CD4-positive, alpha-beta T cell (primary cell): ENCODE results near the gene ATP8A2. TPM values are rescaled to one million over a fixed set of nuclear protein-coding genes. Genes with fewer than 3 reads are reported as not detected.

ENCODE experiments used
- ATAC-seq: fragments of 200-7000 bp; cut with Tn5 transposase; one replicate; pipeline ENCODE4 v1.10.0; 2022; ENCODE audit warnings: mild to moderate bottlenecking; ENCODE audit not compliant: poor library complexity
- CTCF ChIA-PET: fragments of 350-600 bp; sonication (Branson Sonifier 250); formaldehyde crosslinking; loops from one replicate; lab custom pipeline; 2021; ENCODE audit warnings: antibody characterized with exemption, inconsistent platforms; lab: Charles Lee
- POLR2A ChIA-PET: fragments of 350-600 bp; sonication (Branson Sonifier 250); formaldehyde crosslinking; loops from one replicate; lab custom pipeline; 2021; ENCODE audit warnings: antibody characterized with exemption, inconsistent platforms; lab: Charles Lee
- DNase-seq, 14 experiments: peaks; one replicate each; pipeline ENCODE4 v3.0.0-alpha.2; 2013 to 2020; ENCODE audit warnings: mixed read lengths in 2 of 14
- H3K27ac ChIP-seq, 2 donors: one replicate each; pipeline versions ENCODE4 v1.5.1 to v1.7.0; 2013; ENCODE audit warnings: low read length in 2 of 2, low read depth in 1 of 2, mild to moderate bottlenecking in 1 of 2
- H3K27me3 ChIP-seq, 2 experiments: 1 replicate in 1 of 2; 2 replicates in 1 of 2; pipeline versions ENCODE4 v1.6.1 to v1.7.0; 2013; ENCODE audit warnings: low read length in 2 of 2, control low read depth in 1 of 2, mild to moderate bottlenecking in 1 of 2, moderate library complexity in 1 of 2; ENCODE audit not compliant: insufficient read depth in 2 of 2, control insufficient read depth in 1 of 2
- H3K36me3 ChIP-seq: one replicate; pipeline ENCODE4 v1.6.1; 2013; ENCODE audit warnings: low read length, control low read depth; ENCODE audit not compliant: insufficient read depth
- H3K4me1 ChIP-seq: one replicate; pipeline ENCODE4 v1.6.1; 2013; ENCODE audit warnings: low read length, control low read depth; ENCODE audit not compliant: insufficient read depth
- H3K4me3 ChIP-seq: one replicate; pipeline ENCODE4 v1.5.1; 2013; ENCODE audit warnings: mild to moderate bottlenecking, low read length, moderate library complexity
- H3K9me3 ChIP-seq, 2 experiments: 1 replicate in 1 of 2; 2 replicates in 1 of 2; pipeline versions ENCODE4 v1.6.1 to v1.7.0; 2013; ENCODE audit warnings: low read length in 2 of 2, mild to moderate bottlenecking in 2 of 2, control low read depth in 1 of 2, moderate library complexity in 1 of 2; ENCODE audit not compliant: control insufficient read depth in 1 of 2, insufficient read depth in 1 of 2
- H3K27ac Mint-ChIP-seq: one replicate; pipeline ENCODE4 v1.8.0; 2020; ENCODE audit warnings: mixed read lengths
- H3K27me3 Mint-ChIP-seq: one replicate; pipeline ENCODE4 v1.8.0; 2021; ENCODE audit warnings: mixed read lengths
- H3K36me3 Mint-ChIP-seq: one replicate; pipeline ENCODE4 v1.8.0; 2021; ENCODE audit warnings: low read depth, mixed read lengths
- H3K4me1 Mint-ChIP-seq: one replicate; pipeline ENCODE4 v1.8.0; 2021; ENCODE audit warnings: low read depth, mixed read lengths
- H3K4me3 Mint-ChIP-seq: one replicate; pipeline ENCODE4 v1.8.0; 2020; ENCODE audit warnings: mild to moderate bottlenecking, mixed read lengths
- H3K9me3 Mint-ChIP-seq: one replicate; pipeline ENCODE4 v1.8.0; 2020; ENCODE audit warnings: mixed read lengths
- intact Hi-C, 2 experiments: fragments of 100-400 bp; cut with DNase I in 1 of 2; cut with micrococcal nuclease in 1 of 2; formaldehyde crosslinking; loops; one replicate each; pipeline versions ENCODE4 v1.15.1 to v1.9.0; 2023 to 2025; cut with DNase I, micrococcal nuclease
- total RNA-seq, 174 experiments: library from RNA in 2 of 174; stranded (reverse) in 2 of 174; gene quantifications; one replicate each; pipeline ENCODE4 v1.2.3 and lab custom pipeline; 2021 to 2026
- TF ChIP-seq, protein P1 (sequence below): fragments of 200-600 bp; IDR thresholded peaks from one replicate; pipeline ENCODE4 v1.8.0; 2022; ENCODE audit warnings: antibody characterized with exemption, mild to moderate bottlenecking

The ATP8A2 gene
- total RNA-seq, 2 experiments from 2014 or later: 0.22 to 0.36 TPM

DNA sequence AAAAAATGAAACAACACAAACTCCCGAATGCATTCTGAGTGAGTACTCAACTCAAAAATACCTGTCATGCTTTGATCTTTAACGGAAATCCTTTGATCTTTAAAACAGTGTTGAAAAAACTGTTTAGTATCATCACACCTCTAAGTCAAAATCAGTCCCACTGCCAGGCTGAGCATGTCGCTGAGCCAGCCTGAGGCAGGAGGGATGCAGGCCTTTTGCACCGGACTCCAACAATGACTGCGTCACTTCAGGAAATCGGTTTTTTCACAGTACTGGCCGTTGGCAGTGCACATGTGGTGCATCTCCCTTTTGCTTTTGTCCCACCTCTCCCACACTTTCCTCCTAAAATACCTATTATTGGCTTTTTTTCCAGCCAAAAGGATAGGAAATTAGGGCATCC lies 601.8 kb downstream of the ATP8A2 start:
- CTCF ChIA-PET: no interaction called here
- H3K27ac ChIP-seq: peak overlapping the region in 1 of 2 donors; percentile 32
- no peaks in the 10 kb centered on the region for H3K36me3 Mint-ChIP-seq

DNA sequence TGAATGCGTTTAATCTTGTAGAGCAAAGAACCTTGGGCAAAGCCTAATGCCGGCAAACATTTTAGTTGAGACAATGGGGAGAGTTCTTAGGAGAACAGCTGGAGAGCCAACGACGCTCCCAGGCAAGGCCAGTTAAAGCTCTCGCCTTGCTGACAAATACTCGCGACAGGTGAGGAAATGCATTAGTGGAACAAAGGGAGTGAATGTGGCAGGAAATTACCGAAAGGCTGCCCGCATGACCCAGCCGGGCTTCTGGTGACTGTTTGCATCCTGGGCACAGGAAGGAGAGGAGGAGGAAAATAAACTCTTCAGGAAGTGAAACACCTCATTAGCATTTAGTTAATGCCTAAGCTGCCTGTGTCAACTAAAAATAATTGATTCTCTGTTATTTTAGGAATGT lies 605.4 kb downstream of the ATP8A2 start:
- ATAC-seq: no peak
- CTCF ChIA-PET: no interaction called here
- intact Hi-C loops: no loop called here

More for the DNA sequence above, 601.8 kb downstream of the ATP8A2 start:
- H3K27ac Mint-ChIP-seq: peak overlapping the region; percentile 70
- ATAC-seq (peak; percentile 54), DNase-seq (peak in 8 of 14 experiments; percentile 13 to 64 (median 36))
- peaks cover 8% of the 10 kb centered on the region for H3K27me3 Mint-ChIP-seq
- H3K4me3 Mint-ChIP-seq: peak overlapping the region; percentile 71
- peaks cover 73% of the 10 kb centered on the region for H3K4me1 Mint-ChIP-seq
- H3K36me3 ChIP-seq: no peaks in the 10 kb centered on the region
- POLR2A ChIA-PET: no interaction called here
- TF ChIP-seq, protein P1, sequence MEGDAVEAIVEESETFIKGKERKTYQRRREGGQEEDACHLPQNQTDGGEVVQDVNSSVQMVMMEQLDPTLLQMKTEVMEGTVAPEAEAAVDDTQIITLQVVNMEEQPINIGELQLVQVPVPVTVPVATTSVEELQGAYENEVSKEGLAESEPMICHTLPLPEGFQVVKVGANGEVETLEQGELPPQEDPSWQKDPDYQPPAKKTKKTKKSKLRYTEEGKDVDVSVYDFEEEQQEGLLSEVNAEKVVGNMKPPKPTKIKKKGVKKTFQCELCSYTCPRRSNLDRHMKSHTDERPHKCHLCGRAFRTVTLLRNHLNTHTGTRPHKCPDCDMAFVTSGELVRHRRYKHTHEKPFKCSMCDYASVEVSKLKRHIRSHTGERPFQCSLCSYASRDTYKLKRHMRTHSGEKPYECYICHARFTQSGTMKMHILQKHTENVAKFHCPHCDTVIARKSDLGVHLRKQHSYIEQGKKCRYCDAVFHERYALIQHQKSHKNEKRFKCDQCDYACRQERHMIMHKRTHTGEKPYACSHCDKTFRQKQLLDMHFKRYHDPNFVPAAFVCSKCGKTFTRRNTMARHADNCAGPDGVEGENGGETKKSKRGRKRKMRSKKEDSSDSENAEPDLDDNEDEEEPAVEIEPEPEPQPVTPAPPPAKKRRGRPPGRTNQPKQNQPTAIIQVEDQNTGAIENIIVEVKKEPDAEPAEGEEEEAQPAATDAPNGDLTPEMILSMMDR: no peak
- H3K4me1 ChIP-seq: peaks cover 57% of the 10 kb centered on the region
- no peaks in the 10 kb centered on the region for H3K27me3 ChIP-seq
- intact Hi-C loops: loop anchor here in 1 of 2 experiments (5.0 kb wide), 1 partner anchor 74 kb away; no protein-coding TSS in a partner anchor
- H3K4me3 ChIP-seq: no peak overlapping the region
- H3K9me3 ChIP-seq: no peaks in the 10 kb centered on the region
- no peaks in the 10 kb centered on the region for H3K9me3 Mint-ChIP-seq

DNA sequence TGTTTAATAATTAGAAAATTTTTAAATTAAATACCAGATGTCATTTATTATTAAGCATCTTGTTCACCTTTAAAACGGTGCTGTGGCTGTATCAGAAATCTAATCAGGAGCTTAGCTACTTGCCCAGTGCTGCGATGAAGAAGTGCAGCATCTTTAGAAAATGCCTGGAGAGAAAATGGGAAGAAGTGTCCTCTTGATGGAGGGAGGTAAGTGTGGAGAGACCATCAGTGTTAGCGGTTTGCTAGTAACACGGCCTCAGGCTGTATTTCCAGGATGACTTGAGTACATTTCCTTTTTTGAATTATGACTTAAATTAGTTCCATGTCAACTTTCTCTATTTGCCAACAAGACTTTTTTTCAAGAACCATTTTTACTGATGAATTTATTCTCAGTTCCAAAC lies 605.9 kb downstream of the ATP8A2 start:
- ATAC-seq (no peak), DNase-seq (no peak)
- Histone ChIP-seq H3K9me3 (no peaks in the 10 kb centered on the region), H3K4me3 (no peak overlapping the region), H3K36me3 (no peaks in the 10 kb centered on the region), H3K27me3 (no peaks in the 10 kb centered on the region), H3K27ac (no peak overlapping the region), H3K4me1 (peaks cover 33% of the 10 kb centered on the region)
- Mint-ChIP-seq H3K27ac (no peak overlapping the region), H3K4me3 (no peak overlapping the region), H3K4me1 (peaks cover 43% of the 10 kb centered on the region), H3K9me3 (no peaks in the 10 kb centered on the region), H3K36me3 (no peaks in the 10 kb centered on the region), H3K27me3 (peaks cover 8% of the 10 kb centered on the region)
- ChIA-PET CTCF (no interaction called here), POLR2A (no interaction called here)
- TF ChIP-seq, protein P1: no peak
- intact Hi-C loops: no loop called here

More for the DNA sequence above, 605.4 kb downstream of the ATP8A2 start:
- Mint-ChIP-seq H3K36me3 (no peaks in the 10 kb centered on the region), H3K4me3 (no peak overlapping the region), H3K9me3 (no peaks in the 10 kb centered on the region), H3K27ac (no peak overlapping the region), H3K4me1 (peaks cover 48% of the 10 kb centered on the region), H3K27me3 (peaks cover 8% of the 10 kb centered on the region)
- no peaks in the 10 kb centered on the region for H3K9me3 ChIP-seq
- H3K4me1 ChIP-seq: peaks cover 37% of the 10 kb centered on the region
- TF ChIP-seq, protein P1: no peak
- peak in 3 of 14 experiments; percentile 12 to 27 (median 25) for DNase-seq
- H3K36me3 ChIP-seq: no peaks in the 10 kb centered on the region
- POLR2A ChIA-PET: no interaction called here
- H3K4me3 ChIP-seq: no peak overlapping the region
- H3K27me3 ChIP-seq: no peaks in the 10 kb centered on the region
- no peak overlapping the region for H3K27ac ChIP-seq
